NCI-H2196 (cell line): ENCODE measurements around the gene UBXN7.
"Not testable (repeated sequence)": the region's sequence is repeated elsewhere in the genome, so short reads cannot be mapped to it uniquely, and the experiment has no call there.

Experiments used
- DNase-seq: peaks from one replicate; lab custom pipeline; 2025; ENCODE audit not compliant: unreplicated experiment; lab: John Stamatoyannopoulos, UW

UBXN7 gene

GRCh38 chr3:196320137-196320536 is 112.1 kb downstream of the UBXN7 start:
- DNase-seq, result peak; percentile 40

- peak; percentile 98 for DNase-seq
Measured at GRCh38 chr3:196317687-196318467, 114.3 kb downstream of the UBXN7 start, which contains the start of gene DYNLT2B. Gene DYNLT2B (minus strand): TSS chr3:196318240. CDS start chr3:196318152, 88 bp downstream.

GRCh38 chr3:196316799-196317686 is 115.2 kb downstream of the UBXN7 start:
- DNase-seq, result not testable (repeated sequence)

- no peak for DNase-seq
Measured at GRCh38 chr3:196315821-196316220, 116.4 kb downstream of the UBXN7 start.

GRCh38 chr3:196314597-196314996 is 117.6 kb downstream of the UBXN7 start:
- DNase-seq, result no peak

- DNase-seq, result not testable (repeated sequence)
Measured at GRCh38 chr3:196314086-196314485, 118.1 kb downstream of the UBXN7 start.

GRCh38 chr3:196302960-196303359 is 129.3 kb downstream of the UBXN7 start:
- not testable (repeated sequence) for DNase-seq

- not testable (repeated sequence) for DNase-seq
Measured at GRCh38 chr3:196302551-196302950, 129.7 kb downstream of the UBXN7 start.

- no peak for DNase-seq
Measured at GRCh38 chr3:196298521-196298920, 133.7 kb downstream of the UBXN7 start.
